Measurements from ENCODE around the gene C2CD3. TPM values are rescaled to one million over a fixed set of nuclear protein-coding genes. Genes with fewer than 3 reads are reported as not detected.

C2CD3 gene
- total and polyA plus RNA-seq, 7 donors, result 5.1 to 14.4 (median 9.7) TPM

DNA sequence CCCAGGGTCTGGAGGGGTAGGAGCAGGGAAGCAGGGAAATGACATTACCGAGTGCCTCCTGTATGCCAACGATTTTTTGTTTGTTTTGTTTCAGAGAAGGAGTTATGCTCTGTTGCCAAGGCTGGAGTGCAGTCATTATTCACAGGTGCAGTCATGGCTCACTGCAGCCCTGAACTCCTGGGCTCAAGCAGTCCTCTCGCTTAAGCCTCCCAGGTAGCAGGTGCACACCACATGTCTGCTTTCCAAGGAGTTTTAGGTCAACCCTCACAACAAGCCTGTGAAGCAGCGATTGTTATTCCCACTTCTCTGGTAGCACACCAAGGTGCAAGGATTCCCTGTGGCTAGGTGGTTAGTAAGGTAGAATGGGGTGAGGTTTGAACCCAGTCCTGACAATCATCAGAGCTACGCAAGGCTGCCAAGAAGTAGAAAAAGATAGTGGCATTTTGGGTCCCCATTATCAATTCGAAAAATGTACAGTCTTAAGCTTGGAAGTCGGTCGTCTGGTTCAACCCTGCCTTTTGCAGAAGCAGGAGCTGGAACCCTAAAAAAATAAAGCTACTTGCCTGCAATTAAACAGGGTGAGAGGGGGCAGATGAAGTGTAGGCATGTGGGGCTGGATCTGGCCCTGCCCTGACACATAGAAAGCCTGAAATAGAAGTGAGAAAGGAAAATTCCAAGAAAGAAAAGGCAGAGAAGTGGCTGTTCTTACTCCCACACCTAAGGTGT, 171.1 kb downstream of the C2CD3 start:
- H3K27me3 ChIP-seq (ENCODE audit: insufficient read depth in 3 of 3, low read length in 2 of 3), result no peaks in the 10 kb centered on the region
- TF ChIP-seq, protein P1, sequence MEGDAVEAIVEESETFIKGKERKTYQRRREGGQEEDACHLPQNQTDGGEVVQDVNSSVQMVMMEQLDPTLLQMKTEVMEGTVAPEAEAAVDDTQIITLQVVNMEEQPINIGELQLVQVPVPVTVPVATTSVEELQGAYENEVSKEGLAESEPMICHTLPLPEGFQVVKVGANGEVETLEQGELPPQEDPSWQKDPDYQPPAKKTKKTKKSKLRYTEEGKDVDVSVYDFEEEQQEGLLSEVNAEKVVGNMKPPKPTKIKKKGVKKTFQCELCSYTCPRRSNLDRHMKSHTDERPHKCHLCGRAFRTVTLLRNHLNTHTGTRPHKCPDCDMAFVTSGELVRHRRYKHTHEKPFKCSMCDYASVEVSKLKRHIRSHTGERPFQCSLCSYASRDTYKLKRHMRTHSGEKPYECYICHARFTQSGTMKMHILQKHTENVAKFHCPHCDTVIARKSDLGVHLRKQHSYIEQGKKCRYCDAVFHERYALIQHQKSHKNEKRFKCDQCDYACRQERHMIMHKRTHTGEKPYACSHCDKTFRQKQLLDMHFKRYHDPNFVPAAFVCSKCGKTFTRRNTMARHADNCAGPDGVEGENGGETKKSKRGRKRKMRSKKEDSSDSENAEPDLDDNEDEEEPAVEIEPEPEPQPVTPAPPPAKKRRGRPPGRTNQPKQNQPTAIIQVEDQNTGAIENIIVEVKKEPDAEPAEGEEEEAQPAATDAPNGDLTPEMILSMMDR (IDR thresholded peaks at IDR 0.05), result no peak
- H3K4me1 ChIP-seq, result peaks cover 26% of the 10 kb centered on the region
- H3K4me3 ChIP-seq, result no peak overlapping the region
- WGBS, 3 donors, result 70 to 82% (median 79%) methylated on average over 8 of the region's 8 CpGs
- no peaks in the 10 kb centered on the region for H3K9me3 ChIP-seq
- ATAC-seq, result peak in 1 of 4 donors; percentile 7
- no peak overlapping the region for H3K27ac ChIP-seq
- no peak for DNase-seq
- H3K36me3 ChIP-seq (ENCODE audit: insufficient read depth in 1 of 2, low read depth in 1 of 2), result peaks cover 0 to 52% of the 10 kb centered on the region in 2 donors
- intact Hi-C loops (cut with DNase I), result no loop called here

DNA sequence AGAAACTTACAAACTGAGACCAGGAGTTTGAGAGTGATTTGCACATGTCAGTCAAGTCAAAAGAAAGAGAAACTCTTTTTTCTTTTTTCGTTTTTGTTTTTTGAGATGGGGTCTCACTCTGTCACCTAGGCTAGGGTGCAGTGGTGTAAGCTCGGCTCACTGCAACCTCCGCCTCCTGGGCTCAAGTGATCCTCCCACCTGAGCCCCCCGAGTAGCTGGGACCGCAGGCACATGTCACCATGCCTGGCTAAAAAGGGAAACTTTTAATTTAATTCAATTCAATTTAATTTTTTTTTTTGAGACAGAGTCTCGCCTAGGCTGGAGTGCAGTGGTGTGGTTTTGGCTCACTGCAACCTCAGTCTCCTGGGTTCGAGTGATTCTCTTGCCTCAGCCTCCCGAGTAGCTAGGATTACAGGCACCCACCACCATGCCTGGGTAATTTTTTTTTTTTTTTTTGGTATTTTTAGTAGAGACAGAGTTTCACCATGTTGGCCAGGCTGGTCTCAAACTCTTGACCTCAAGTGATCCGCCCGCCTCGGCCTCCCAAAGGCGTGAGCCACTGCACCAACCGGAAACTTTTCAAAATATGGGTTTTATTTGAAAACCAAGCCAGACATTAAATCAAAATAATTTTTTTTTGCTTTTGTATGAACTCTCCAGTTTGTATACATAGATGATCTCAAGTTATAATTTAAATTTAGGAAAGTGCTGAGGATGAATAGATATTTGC, 171.8 kb downstream of the C2CD3 start:
- no peak overlapping the region for H3K27ac ChIP-seq
- H3K36me3 ChIP-seq (ENCODE audit: insufficient read depth in 1 of 2, low read depth in 1 of 2), result peaks cover 0 to 44% of the 10 kb centered on the region in 2 donors
- peaks cover 23% of the 10 kb centered on the region for H3K4me1 ChIP-seq
- 84 to 95% (median 84%) methylated on average over 13 of the region's 13 CpGs for WGBS, 3 donors
- intact Hi-C loops (cut with DNase I), result no loop called here
- H3K4me3 ChIP-seq, result no peak overlapping the region
- TF ChIP-seq, protein P1 (IDR thresholded peaks at IDR 0.05), result no peak
- no peak for ATAC-seq
- no peaks in the 10 kb centered on the region for H3K27me3 ChIP-seq (ENCODE audit: insufficient read depth in 3 of 3, low read length in 2 of 3)
- no peak for DNase-seq
- no peaks in the 10 kb centered on the region for H3K9me3 ChIP-seq

DNA sequence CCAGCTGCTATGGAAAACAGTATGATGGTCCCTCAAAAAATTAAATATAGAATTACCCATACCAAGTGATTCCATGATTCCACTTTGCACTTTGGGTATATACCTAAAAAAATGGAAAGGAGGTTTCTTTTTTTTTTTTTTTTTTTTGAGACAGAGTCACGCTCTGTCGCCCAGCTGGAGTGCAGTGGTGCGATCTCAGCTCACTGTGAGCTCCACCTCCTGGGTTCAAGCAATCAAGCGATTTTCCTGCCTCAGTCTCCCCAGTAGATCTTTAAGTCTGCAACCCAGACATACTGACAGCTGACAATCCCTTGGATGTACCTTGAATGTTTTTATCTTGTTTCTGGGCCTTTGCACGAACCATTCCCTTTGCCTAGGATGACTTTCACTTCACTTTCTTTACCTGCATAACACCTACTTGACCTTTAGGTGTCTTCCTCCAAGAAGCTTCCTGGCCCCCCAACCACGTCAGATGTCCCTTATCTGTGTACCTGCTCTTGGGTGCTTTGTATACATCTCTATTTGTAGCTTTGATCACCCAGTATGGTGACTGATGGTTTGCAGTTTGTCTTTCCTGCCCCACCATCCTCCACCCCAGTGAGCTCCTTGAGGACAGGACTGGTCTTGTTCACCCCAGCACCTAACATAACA, 173.6 kb downstream of the C2CD3 start:
- 83 to 97% (median 89%) methylated on average over 6 of the region's 6 CpGs for WGBS, 3 donors
- no peak overlapping the region for H3K27ac ChIP-seq
- TF ChIP-seq, protein P1 (IDR thresholded peaks at IDR 0.05), result no peak
- peaks cover 8% of the 10 kb centered on the region for H3K4me1 ChIP-seq
- peaks cover 0 to 27% of the 10 kb centered on the region in 2 donors for H3K36me3 ChIP-seq (ENCODE audit: insufficient read depth in 1 of 2, low read depth in 1 of 2)
- ATAC-seq (no peak), DNase-seq (no peak)
- H3K9me3 ChIP-seq, result no peaks in the 10 kb centered on the region
- H3K4me3 ChIP-seq, result no peak overlapping the region
- intact Hi-C loops (cut with DNase I), result no loop called here
- no peaks in the 10 kb centered on the region for H3K27me3 ChIP-seq (ENCODE audit: insufficient read depth in 3 of 3, low read length in 2 of 3)

DNA sequence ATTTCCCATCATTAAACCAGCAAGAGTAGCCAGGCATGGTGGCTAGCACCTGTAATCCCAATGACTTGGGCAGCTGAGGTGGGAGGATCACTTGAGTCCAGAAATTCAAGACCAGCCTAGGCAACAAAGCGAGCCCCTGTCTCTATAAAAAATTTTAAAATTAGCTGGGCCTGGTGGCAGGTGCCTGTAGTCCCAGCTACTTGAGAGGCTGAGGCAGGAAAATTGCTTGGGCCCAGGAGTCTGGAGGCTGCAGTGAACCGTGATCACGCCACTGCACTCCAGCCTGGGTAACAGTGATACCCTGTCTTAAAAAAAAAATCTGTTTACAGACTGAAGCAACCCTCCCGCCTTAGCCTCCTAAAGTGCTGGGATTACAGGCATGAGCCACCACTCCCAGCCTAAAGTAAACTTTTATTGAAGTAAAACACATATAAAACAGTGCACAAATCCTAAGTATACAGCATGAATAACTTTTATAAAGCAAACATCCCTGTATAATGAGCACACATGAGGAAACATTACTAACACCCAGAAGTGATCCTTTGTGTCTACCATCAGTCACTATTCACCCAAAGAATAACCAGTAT, 174.5 kb downstream of the C2CD3 start:
- Histone ChIP-seq H3K4me1 (no peaks in the 10 kb centered on the region), H3K27me3 (ENCODE audit: insufficient read depth in 3 of 3, low read length in 2 of 3) (no peaks in the 10 kb centered on the region), H3K9me3 (no peaks in the 10 kb centered on the region), H3K27ac (no peak overlapping the region), H3K4me3 (no peak overlapping the region), H3K36me3 (ENCODE audit: insufficient read depth in 1 of 2, low read depth in 1 of 2) (peaks cover 0 to 17% of the 10 kb centered on the region in 2 donors)
- TF ChIP-seq, protein P1 (IDR thresholded peaks at IDR 0.05), result no peak
- ATAC-seq, result no peak
- WGBS, 3 donors, result 52 to 80% (median 53%) methylated on average over 4 of the region's 4 CpGs
- peak in 1 of 2 donors; percentile 5 for DNase-seq
- intact Hi-C loops (cut with DNase I), result no loop called here
